Panc1 (cell line): ENCODE results near the gene PIK3R1.

Source experiments
- POLR2AphosphoS5 ChIP-seq: IDR thresholded peaks from 2 replicates; pipeline ENCODE4 v1.6.1; 2012; ENCODE audit warnings: mild to moderate bottlenecking, low read depth, low read length, moderate library complexity
- SIN3A ChIP-seq: IDR thresholded peaks from 2 replicates; pipeline ENCODE4 v1.6.1; 2012; ENCODE audit warnings: low read depth, mild to moderate bottlenecking, low read length, moderate library complexity, borderline replicate concordance; ENCODE audit not compliant: insufficient read depth
- TF ChIP-seq, protein P1 (sequence below): fragments of 450-650 bp; IDR thresholded peaks from 2 replicates; pipeline ENCODE4 v1.5.1; 2017; ENCODE audit warnings: mild to moderate bottlenecking

DNA sequence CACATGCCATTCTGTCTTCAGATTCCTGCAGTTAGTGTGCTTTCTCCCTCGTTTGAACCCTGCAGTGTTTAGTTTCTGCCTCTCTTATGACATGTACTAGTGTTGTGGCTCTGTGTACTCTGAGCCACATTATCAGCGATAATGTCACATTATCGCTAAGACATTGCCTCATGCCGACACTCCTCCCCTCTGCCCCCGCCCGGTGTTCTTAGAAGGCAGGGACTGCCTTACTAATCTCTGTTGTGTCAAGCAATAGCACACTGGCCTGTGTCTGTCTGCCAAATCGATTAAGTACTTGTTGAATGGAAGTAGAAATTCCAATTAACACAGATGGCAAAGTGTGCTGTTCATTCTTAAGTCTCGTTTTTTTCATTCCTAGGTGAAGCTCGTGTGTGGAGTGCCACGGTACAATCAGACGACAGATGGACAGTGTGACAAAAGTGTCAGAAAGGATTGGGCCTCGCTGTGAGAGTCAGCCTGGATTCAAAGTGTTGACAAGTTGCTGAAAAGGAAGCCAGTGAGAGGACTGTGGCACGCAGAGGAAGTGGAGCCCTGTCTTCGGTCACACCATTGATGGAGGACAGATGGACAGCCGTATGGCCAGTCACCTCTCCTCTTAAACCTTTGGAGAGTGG is 10.5 kb downstream of the PIK3R1 start:
- TF ChIP-seq, protein P1, sequence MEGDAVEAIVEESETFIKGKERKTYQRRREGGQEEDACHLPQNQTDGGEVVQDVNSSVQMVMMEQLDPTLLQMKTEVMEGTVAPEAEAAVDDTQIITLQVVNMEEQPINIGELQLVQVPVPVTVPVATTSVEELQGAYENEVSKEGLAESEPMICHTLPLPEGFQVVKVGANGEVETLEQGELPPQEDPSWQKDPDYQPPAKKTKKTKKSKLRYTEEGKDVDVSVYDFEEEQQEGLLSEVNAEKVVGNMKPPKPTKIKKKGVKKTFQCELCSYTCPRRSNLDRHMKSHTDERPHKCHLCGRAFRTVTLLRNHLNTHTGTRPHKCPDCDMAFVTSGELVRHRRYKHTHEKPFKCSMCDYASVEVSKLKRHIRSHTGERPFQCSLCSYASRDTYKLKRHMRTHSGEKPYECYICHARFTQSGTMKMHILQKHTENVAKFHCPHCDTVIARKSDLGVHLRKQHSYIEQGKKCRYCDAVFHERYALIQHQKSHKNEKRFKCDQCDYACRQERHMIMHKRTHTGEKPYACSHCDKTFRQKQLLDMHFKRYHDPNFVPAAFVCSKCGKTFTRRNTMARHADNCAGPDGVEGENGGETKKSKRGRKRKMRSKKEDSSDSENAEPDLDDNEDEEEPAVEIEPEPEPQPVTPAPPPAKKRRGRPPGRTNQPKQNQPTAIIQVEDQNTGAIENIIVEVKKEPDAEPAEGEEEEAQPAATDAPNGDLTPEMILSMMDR: no peak
- no peak for TF ChIP-seq SIN3A
- no peak for TF ChIP-seq POLR2AphosphoS5
